A549 (cell line): ENCODE data around the gene INSIG1. TPM values are rescaled to one million over a fixed set of nuclear protein-coding genes. Genes with fewer than 3 reads are reported as not detected.

Experiments used
- ATAC-seq, 2 experiments: fragments of 200-7000 bp in 1 of 2; fragments of >200 bp in 1 of 2; cut with Nextera tagmentation in 1 of 2; cut with Tn5 transposase in 1 of 2; 3 replicates each; pipeline versions ENCODE4 v1.8.0 to v1.9.1; 2018 to 2020; ENCODE audit warnings: mild to moderate bottlenecking in 1 of 2, moderate library complexity in 1 of 2
- CTCF ChIA-PET: fragments of 300-600 bp; sonication (Branson Sonifier 250); formaldehyde crosslinking; extraction: SDS; loops from one replicate; lab custom pipeline; 2021; ENCODE audit warnings: antibody characterized with exemption, inconsistent platforms; lab: Yijun Ruan, JAX
- POLR2A ChIA-PET: fragments of 350-600 bp; formaldehyde crosslinking; extraction: SDS; loops from one replicate; lab custom pipeline; 2021; ENCODE audit warnings: antibody characterized with exemption, inconsistent platforms; lab: Yijun Ruan, JAX
- DNase-seq, 2 experiments: peaks; one replicate each; pipeline versions ENCODE4 v3.0.0 to v3.0.0-alpha.2; 2011 to 2016; ENCODE audit warnings: low read depth in 1 of 2, low spot score in 1 of 2
- FAIRE-seq: peaks from 2 replicates; lab custom pipeline; 2011; peaks lifted over from hg19 to GRCh38; lab: Jason Lieb, UNC
- H3K27ac ChIP-seq, 2 experiments: fragments of >200 bp; sonication (Bioruptor Twin); formaldehyde crosslinking; 3 replicates each; pipeline ENCODE4 v1.5.1; 2016 to 2017
- H3K4me1 ChIP-seq: fragments of >200 bp; sonication (Bioruptor Twin); formaldehyde crosslinking; 3 replicates; pipeline ENCODE4 v1.6.1; 2016
- H3K4me2 ChIP-seq: fragments of >200 bp; sonication (Bioruptor Twin); formaldehyde crosslinking; 3 replicates; pipeline ENCODE4 v1.6.1; 2016
- H3K4me3 ChIP-seq: fragments of >200 bp; sonication (Bioruptor Twin); formaldehyde crosslinking; 3 replicates; pipeline ENCODE4 v1.5.1; 2016
- H3K9me3 ChIP-seq: fragments of >200 bp; sonication (Bioruptor Twin); formaldehyde crosslinking; 3 replicates; pipeline ENCODE4 v1.6.1; 2016
- ATOH8 ChIP-seq: fragments of 250-450 bp; sonication (Bioruptor Pico); IDR thresholded peaks from 2 replicates; pipeline ENCODE4 v1.5.0; 2020; ENCODE audit warnings: low read depth, mild to moderate bottlenecking, moderate library complexity
- CBX2 ChIP-seq: fragments of 200-600 bp; sonication (generic); IDR thresholded peaks from 2 replicates; pipeline ENCODE4 v1.6.1; 2016; ENCODE audit warnings: low read depth, mild to moderate bottlenecking, borderline replicate concordance
- CEBPB ChIP-seq, 2 experiments: fragments of >200 bp in 1 of 2; sonication (Bioruptor Twin) in 1 of 2; formaldehyde crosslinking in 1 of 2; IDR thresholded peaks; 2 replicates each; pipeline ENCODE4 v1.6.1; 2012 to 2016
- EHF ChIP-seq: fragments of 250-450 bp; sonication (Bioruptor Pico); IDR thresholded peaks from 2 replicates; pipeline ENCODE4 v1.5.0; 2020; ENCODE audit warnings: mild to moderate bottlenecking
- ELK1 ChIP-seq: fragments of 150-350 bp; IDR thresholded peaks from 2 replicates; pipeline ENCODE4 v1.6.1; 2014; ENCODE audit warnings: low read depth, mild to moderate bottlenecking, low read length
- ESRRA ChIP-seq: fragments of 150-350 bp; IDR thresholded peaks from 2 replicates; pipeline ENCODE4 v1.6.1; 2014; ENCODE audit warnings: mild to moderate bottlenecking, low read length, borderline replicate concordance
- FOSB ChIP-seq: fragments of 250-450 bp; sonication (Bioruptor Pico); IDR thresholded peaks from 2 replicates; pipeline ENCODE4 v1.5.0; 2020; ENCODE audit warnings: mild to moderate bottlenecking, moderate library complexity
- GATA3 ChIP-seq: IDR thresholded peaks from 2 replicates; pipeline ENCODE4 v1.6.1; 2012; ENCODE audit warnings: borderline replicate concordance
- HOXA7 ChIP-seq: fragments of 250-450 bp; sonication (Bioruptor Pico); IDR thresholded peaks from 2 replicates; pipeline ENCODE4 v1.5.0; 2020; ENCODE audit warnings: mild to moderate bottlenecking, moderate library complexity
- KDM1A ChIP-seq: fragments of 200-600 bp; sonication (generic); IDR thresholded peaks from 2 replicates; pipeline ENCODE4 v1.6.1; 2016; ENCODE audit warnings: low read depth, mild to moderate bottlenecking
- MYC ChIP-seq: IDR thresholded peaks from 2 replicates; pipeline ENCODE4 v1.6.1; 2012; ENCODE audit warnings: mild to moderate bottlenecking, inconsistent platforms, low read length, improper control_type of control experiment, borderline replicate concordance
- NFE2L2 ChIP-seq: fragments of 150-350 bp; conservative IDR thresholded peaks from 2 replicates; pipeline ENCODE4 v1.6.1; 2014; ENCODE audit warnings: low read length
- PHF8 ChIP-seq: fragments of 200-600 bp; sonication (generic); IDR thresholded peaks from 2 replicates; pipeline ENCODE4 v1.6.1; 2016; ENCODE audit warnings: low read depth, mild to moderate bottlenecking, antibody characterized with exemption, moderate library complexity, borderline replicate concordance
- RAD21 ChIP-seq, 2 experiments: fragments of >200 bp in 1 of 2; sonication (Bioruptor Twin) in 1 of 2; formaldehyde crosslinking in 1 of 2; IDR thresholded peaks in 1 of 2; conservative IDR thresholded peaks in 1 of 2; 2 replicates in 1 of 2; 3 replicates in 1 of 2; pipeline ENCODE4 v1.6.1; 2012 to 2018; ENCODE audit warnings: inconsistent platforms in 1 of 2
- USF2 ChIP-seq: fragments of 450-650 bp; IDR thresholded peaks from 2 replicates; pipeline ENCODE4 v1.6.1; 2014; ENCODE audit warnings: antibody characterized with exemption
- ZSCAN20 ChIP-seq: fragments of 250-450 bp; sonication (Bioruptor Pico); IDR thresholded peaks from 2 replicates; pipeline ENCODE4 v1.8.0; 2022; ENCODE audit warnings: mild to moderate bottlenecking, moderate library complexity
- WGBS: methylation state at CpG from one replicate; pipeline ENCODE4 v1.1.6; 2017; ENCODE audit errors: missing lambda C conversion rate; 5-methylcytosine and 5-hydroxymethylcytosine counted together
- polyA plus RNA-seq, 4 experiments: library from polyadenylated mRNA; depleted of rRNA in 3 of 4; stranded (reverse); fragments of >200 nt; fragmentation: RNase III in 1 of 4; extraction: RNeasy Plus Mini Kit Qiagen cat#74134 plus additional on column Dnase treatment in 1 of 4; gene quantifications; 2 replicates in 3 of 4; 3 replicates in 1 of 4; pipeline ENCODE4 v1.2.3, GENCODE V29; 2011 to 2017
- TF ChIP-seq, protein P1 (sequence below): fragments of >200 bp; sonication (Bioruptor Twin); formaldehyde crosslinking; IDR thresholded peaks from 2 replicates; pipeline ENCODE4 v1.6.1; 2016
- TF ChIP-seq, protein P2 (sequence below): fragments of 250-450 bp; sonication (Bioruptor Pico); IDR thresholded peaks from 2 replicates; pipeline ENCODE4 v1.5.0; 2021; ENCODE audit warnings: mild to moderate bottlenecking, moderate library complexity, borderline replicate concordance

INSIG1 gene
- polyA plus RNA-seq, 2 of the 4 experiments (the other 2 are of a cell fraction) = 19.7 to 33.4 TPM

DNA sequence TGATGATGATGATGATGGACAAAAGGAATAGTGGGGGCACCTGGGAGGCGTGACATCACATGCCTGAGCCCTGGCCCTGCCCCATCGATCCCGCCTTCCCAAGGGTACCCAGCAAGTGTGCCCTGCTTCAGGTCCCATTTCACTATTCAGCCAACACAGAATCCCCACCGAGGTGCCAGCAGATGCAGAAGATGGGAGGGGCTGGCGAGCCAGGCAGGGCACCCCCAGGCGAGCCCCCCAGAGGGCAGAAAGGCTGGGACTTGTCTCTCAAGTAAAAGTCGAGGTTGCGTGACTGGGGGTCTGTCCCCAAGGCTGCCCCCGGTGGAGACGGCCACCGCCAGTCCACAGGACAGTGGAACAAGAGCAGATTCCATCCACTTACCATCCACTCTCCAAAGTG, 57.5 kb downstream of the INSIG1 start:
- H3K4me2 ChIP-seq = no peak overlapping the region
- TF ChIP-seq ESRRA = no peak
- TF ChIP-seq RAD21 (conservative IDR thresholded peaks at IDR 0.05 in 1 of 2, IDR thresholded peaks at IDR 0.05 in 1 of 2) = no peak
- no peak for TF ChIP-seq FOSB (CRISPR knock-in tag)
- no peak for TF ChIP-seq ELK1
- TF ChIP-seq PHF8 = no peak
- no peak for TF ChIP-seq EHF
- no peak for TF ChIP-seq GATA3
- TF ChIP-seq, protein P1, sequence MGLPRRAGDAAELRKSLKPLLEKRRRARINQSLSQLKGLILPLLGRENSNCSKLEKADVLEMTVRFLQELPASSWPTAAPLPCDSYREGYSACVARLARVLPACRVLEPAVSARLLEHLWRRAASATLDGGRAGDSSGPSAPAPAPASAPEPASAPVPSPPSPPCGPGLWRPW = no peak
- TF ChIP-seq, protein P2, sequence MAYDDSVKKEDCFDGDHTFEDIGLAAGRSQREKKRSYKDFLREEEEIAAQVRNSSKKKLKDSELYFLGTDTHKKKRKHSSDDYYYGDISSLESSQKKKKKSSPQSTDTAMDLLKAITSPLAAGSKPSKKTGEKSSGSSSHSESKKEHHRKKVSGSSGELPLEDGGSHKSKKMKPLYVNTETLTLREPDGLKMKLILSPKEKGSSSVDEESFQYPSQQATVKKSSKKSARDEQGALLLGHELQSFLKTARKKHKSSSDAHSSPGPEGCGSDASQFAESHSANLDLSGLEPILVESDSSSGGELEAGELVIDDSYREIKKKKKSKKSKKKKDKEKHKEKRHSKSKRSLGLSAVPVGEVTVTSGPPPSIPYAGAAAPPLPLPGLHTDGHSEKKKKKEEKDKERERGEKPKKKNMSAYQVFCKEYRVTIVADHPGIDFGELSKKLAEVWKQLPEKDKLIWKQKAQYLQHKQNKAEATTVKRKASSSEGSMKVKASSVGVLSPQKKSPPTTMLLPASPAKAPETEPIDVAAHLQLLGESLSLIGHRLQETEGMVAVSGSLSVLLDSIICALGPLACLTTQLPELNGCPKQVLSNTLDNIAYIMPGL (CRISPR knock-in tag) = no peak
- no peak for TF ChIP-seq KDM1A
- ChIA-PET POLR2A (no interaction called here), CTCF (interaction anchor here (0.6 to 4.5 kb wide), 4 partner anchors 11 to 442 kb away, joined by 3 to 51 read pairs (median 34); no protein-coding TSS in a partner anchor)
- no peak for FAIRE-seq
- H3K4me3 ChIP-seq = no peak overlapping the region
- H3K27ac ChIP-seq = no peak overlapping the region
- 55% methylated on average over 10 of the region's 11 CpGs for WGBS
- no peak for ATAC-seq
- H3K9me3 ChIP-seq = no peaks in the 10 kb centered on the region
- no peaks in the 10 kb centered on the region for H3K4me1 ChIP-seq
- DNase-seq = no peak

DNA sequence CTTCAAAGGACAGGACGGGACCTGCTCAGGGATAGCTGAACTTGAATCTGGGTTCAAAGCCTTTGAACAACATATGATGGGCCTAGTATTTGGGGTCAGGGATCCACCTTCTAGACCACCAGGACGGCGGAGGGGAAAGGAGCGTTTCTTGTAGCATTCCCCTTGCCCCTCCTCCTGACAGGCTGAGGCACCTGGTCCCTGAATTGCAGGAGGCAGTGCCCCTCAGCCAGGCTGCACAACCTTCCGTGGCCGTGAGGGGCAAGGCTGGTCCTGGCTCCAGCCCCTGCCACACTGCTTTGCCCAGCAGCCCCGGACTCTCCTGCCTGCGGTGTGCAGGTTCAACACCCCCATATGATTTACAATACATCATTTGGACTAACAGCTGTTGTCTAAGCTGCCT, 58.1 kb downstream of the INSIG1 start:
- 57% methylated on average over 7 of the region's 8 CpGs for WGBS
- no peak for FAIRE-seq
- no peak overlapping the region for H3K27ac ChIP-seq
- CTCF ChIA-PET = interaction anchor here (0.6 to 4.8 kb wide), 14 partner anchors 11 to 443 kb away, joined by 3 to 51 read pairs (median 8); no protein-coding TSS in a partner anchor
- no peaks in the 10 kb centered on the region for H3K4me1 ChIP-seq
- POLR2A ChIA-PET = no interaction called here
- no peak for DNase-seq
- H3K9me3 ChIP-seq = no peaks in the 10 kb centered on the region
- no peak for ATAC-seq
- H3K4me3 ChIP-seq = no peak overlapping the region
- H3K4me2 ChIP-seq = no peak overlapping the region
- TF ChIP-seq ESRRA (no peak), ZSCAN20 (CRISPR knock-in tag) (no peak), ATOH8 (CRISPR knock-in tag) (no peak), MYC (no peak), NFE2L2 (no peak), CEBPB (IDR thresholded peaks at IDR 0.05) (no peak), CBX2 (no peak), USF2 (no peak), HOXA7 (CRISPR knock-in tag) (no peak)
- TF ChIP-seq, protein P2 (CRISPR knock-in tag) = no peak
